Measurements from ENCODE around the gene NME2. TPM values are rescaled to one million over a fixed set of nuclear protein-coding genes. Genes with fewer than 3 reads are reported as not detected.

Gene NME2
- total RNA-seq, 4 donors from 2014 or later: 83.4 to 482 (median 290) TPM

DNA sequence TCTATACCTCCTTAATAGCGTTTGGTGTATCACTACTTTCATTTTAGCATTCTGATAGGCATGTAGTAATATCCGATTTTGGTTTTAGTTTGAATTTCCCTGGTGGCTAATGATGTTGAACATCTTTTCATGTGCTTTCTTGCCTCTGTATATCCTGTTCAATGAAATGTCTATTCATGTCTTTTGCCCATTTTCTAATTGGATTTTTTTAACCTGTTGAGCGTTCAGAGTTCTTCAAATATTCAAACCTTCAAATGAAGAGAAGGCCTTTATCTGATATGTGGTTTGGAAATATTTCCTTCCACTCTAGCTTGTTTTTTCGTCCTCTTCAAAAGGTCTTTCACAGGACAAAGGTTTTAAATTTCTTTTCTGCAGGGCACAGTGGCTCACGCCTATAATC, 15.3 kb upstream of the NME2 start:
- DNase-seq: no peak
- TF ChIP-seq POLR2AphosphoS5 (IDR thresholded peaks at IDR 0.05) (no peak), POLR2A (IDR thresholded peaks at IDR 0.05) (no peak), EP300 (IDR thresholded peaks at IDR 0.05; ENCODE audit: low read depth) (no peak)
- TF ChIP-seq, protein P1, sequence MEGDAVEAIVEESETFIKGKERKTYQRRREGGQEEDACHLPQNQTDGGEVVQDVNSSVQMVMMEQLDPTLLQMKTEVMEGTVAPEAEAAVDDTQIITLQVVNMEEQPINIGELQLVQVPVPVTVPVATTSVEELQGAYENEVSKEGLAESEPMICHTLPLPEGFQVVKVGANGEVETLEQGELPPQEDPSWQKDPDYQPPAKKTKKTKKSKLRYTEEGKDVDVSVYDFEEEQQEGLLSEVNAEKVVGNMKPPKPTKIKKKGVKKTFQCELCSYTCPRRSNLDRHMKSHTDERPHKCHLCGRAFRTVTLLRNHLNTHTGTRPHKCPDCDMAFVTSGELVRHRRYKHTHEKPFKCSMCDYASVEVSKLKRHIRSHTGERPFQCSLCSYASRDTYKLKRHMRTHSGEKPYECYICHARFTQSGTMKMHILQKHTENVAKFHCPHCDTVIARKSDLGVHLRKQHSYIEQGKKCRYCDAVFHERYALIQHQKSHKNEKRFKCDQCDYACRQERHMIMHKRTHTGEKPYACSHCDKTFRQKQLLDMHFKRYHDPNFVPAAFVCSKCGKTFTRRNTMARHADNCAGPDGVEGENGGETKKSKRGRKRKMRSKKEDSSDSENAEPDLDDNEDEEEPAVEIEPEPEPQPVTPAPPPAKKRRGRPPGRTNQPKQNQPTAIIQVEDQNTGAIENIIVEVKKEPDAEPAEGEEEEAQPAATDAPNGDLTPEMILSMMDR (IDR thresholded peaks at IDR 0.05): no peak
- H3K9me3 ChIP-seq: no peaks in the 10 kb centered on the region
- H3K36me3 ChIP-seq: no peaks in the 10 kb centered on the region
- no peaks in the 10 kb centered on the region for H3K27me3 ChIP-seq
- WGBS, 2 donors (ENCODE audit: low coverage in 1 of 2): 86% methylated on average over 5 of the region's 5 CpGs
- no peak overlapping the region for H3K27ac ChIP-seq
- in situ Hi-C loops (cut with MboI; ENCODE audit: low pct_ligation_motif_present in 1 of 4, low pct_unique_long_range_greater_than_20kb in 1 of 4, low sequenced_read_pairs in 3 of 4): loop anchor here (5.0 to 25.0 kb wide), 3 partner anchors 146 to 289 kb away; partner anchors contain the start of gene TOB1 (in 2 of the 4)
- H3K4me1 ChIP-seq: peaks cover 9 to 24% (median 22%) of the 10 kb centered on the region in 4 donors
- intact Hi-C loops (cut with DNase I; ENCODE audit: low total_unique reads): loop anchor here (5.0 kb wide), 1 partner anchor 149 kb away; no protein-coding TSS in a partner anchor
- H3K4me3 ChIP-seq: no peak overlapping the region

GRCh38 chr17:51152766-51153209, 13.4 kb upstream of the NME2 start:
- in situ Hi-C loops (cut with MboI; ENCODE audit: low pct_ligation_motif_present in 1 of 4, low pct_unique_long_range_greater_than_20kb in 1 of 4, low sequenced_read_pairs in 3 of 4) (loop anchor here (5.0 to 25.0 kb wide), 3 partner anchors 148 to 290 kb away; partner anchors contain the start of gene TOB1 (in 2 of the 4)), intact Hi-C loops (cut with DNase I; ENCODE audit: low total_unique reads) (loop anchor here (2.0 to 5.0 kb wide), 2 partner anchors 34 to 150 kb away; no protein-coding TSS in a partner anchor)
- Histone ChIP-seq H3K36me3 (no peaks in the 10 kb centered on the region), H3K27ac (peak overlapping the region; percentile 85 to 91 (median 88)), H3K4me1 (peaks cover 9 to 24% (median 22%) of the 10 kb centered on the region in 4 donors), H3K9me3 (no peaks in the 10 kb centered on the region), H3K4me3 (peak overlapping the region in 3 of 4 donors; percentile 30 to 63 (median 46)), H3K27me3 (no peaks in the 10 kb centered on the region)
- 10 to 11% methylated on average over 8 of the region's 8 CpGs for WGBS, 2 donors (ENCODE audit: low coverage in 1 of 2)
- TF ChIP-seq POLR2A (IDR thresholded peaks at IDR 0.05): no peak
- TF ChIP-seq, protein P1 (IDR thresholded peaks at IDR 0.05): no peak
- TF ChIP-seq POLR2AphosphoS5 (IDR thresholded peaks at IDR 0.05): no peak
- TF ChIP-seq EP300 (IDR thresholded peaks at IDR 0.05; ENCODE audit: low read depth): no peak
- no peak for DNase-seq

- Histone ChIP-seq H3K9me3 (no peaks in the 10 kb centered on the region), H3K27me3 (no peaks in the 10 kb centered on the region), H3K4me3 (peak within 1 kb of the TSS; percentile 27 to 63 (median 42)), H3K4me1 (peaks cover 9 to 24% (median 22%) of the 10 kb centered on the region in 4 donors), H3K36me3 (no peaks in the 10 kb centered on the region), H3K27ac (peak within 1 kb of the TSS; percentile 85 to 91 (median 88))
- in situ Hi-C loops (cut with MboI; ENCODE audit: low pct_ligation_motif_present in 1 of 4, low pct_unique_long_range_greater_than_20kb in 1 of 4, low sequenced_read_pairs in 3 of 4) (loop anchor here (5.0 to 25.0 kb wide), 3 partner anchors 149 to 291 kb away; partner anchors contain the start of gene TOB1 (in 2 of the 4)), intact Hi-C loops (cut with DNase I; ENCODE audit: low total_unique reads) (loop anchor here (2.0 to 5.0 kb wide), 2 partner anchors 35 to 151 kb away; no protein-coding TSS in a partner anchor)
- DNase-seq: peak; percentile 96
- peak; percentile 50 for TF ChIP-seq POLR2A (IDR thresholded peaks at IDR 0.05)
- peak; percentile 61 to 80 (median 70) for TF ChIP-seq POLR2AphosphoS5 (IDR thresholded peaks at IDR 0.05)
- TF ChIP-seq EP300 (IDR thresholded peaks at IDR 0.05; ENCODE audit: low read depth): no peak
- TF ChIP-seq, protein P1 (IDR thresholded peaks at IDR 0.05): peak; percentile 64 to 82 (median 74)
- WGBS, 2 donors (ENCODE audit: low coverage in 1 of 2): 0 to 1% methylated on average over 16 to 60 of the region's 60 CpGs
Observed at GRCh38 chr17:51153210-51154072, 12.8 kb upstream of the NME2 start, which contains the start of gene NME1. TSS of gene NME1 (plus strand) at chr17:51153559. CDS start at chr17:51155655, 2,096 bp downstream.

DNA sequence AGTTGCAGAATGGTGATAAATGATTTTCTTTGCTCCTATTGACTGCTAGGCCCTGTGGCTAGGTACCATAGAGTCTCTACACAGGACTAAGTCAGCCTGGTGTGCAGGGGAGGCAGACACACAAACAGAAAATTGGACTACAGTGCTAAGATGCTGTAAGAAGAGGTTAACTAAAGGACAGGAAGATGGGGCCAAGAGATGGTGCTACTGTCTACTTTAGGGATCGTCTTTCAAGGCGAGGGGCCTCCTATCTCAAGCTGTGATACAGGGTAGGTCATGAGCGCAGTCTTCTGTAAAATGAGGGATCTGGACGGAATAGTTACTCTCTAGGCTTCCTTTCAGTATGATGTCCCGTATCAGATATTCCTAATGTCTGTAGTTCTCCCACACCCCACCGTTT, 12.0 kb upstream of the NME2 start:
- no peaks in the 10 kb centered on the region for H3K27me3 ChIP-seq
- H3K36me3 ChIP-seq: no peaks in the 10 kb centered on the region
- DNase-seq: no peak
- peaks cover 9 to 24% (median 22%) of the 10 kb centered on the region in 4 donors for H3K4me1 ChIP-seq
- intact Hi-C loops (cut with DNase I; ENCODE audit: low total_unique reads): loop anchor here (5.0 kb wide), 1 partner anchor 152 kb away; no protein-coding TSS in a partner anchor
- in situ Hi-C loops (cut with MboI; ENCODE audit: low pct_ligation_motif_present in 1 of 4, low pct_unique_long_range_greater_than_20kb in 1 of 4, low sequenced_read_pairs in 3 of 4): loop anchor here (5.0 to 25.0 kb wide), 3 partner anchors 149 to 292 kb away; partner anchors contain the start of gene TOB1 (in 2 of the 4)
- peak overlapping the region; percentile 27 to 63 (median 42) for H3K4me3 ChIP-seq
- no peaks in the 10 kb centered on the region for H3K9me3 ChIP-seq
- H3K27ac ChIP-seq: peak overlapping the region; percentile 85 to 91 (median 88)
- TF ChIP-seq POLR2AphosphoS5 (IDR thresholded peaks at IDR 0.05) (no peak), EP300 (IDR thresholded peaks at IDR 0.05; ENCODE audit: low read depth) (no peak), POLR2A (IDR thresholded peaks at IDR 0.05) (no peak)
- TF ChIP-seq, protein P1 (IDR thresholded peaks at IDR 0.05): no peak
- WGBS, 2 donors (ENCODE audit: low coverage in 1 of 2): 5 to 8% methylated on average over 2 to 6 of the region's 6 CpGs

All from transverse colon (tissue), 4 donors.